Stomach (tissue), 4 donors: ENCODE measurements around the gene ECM1.

Experiments
- CTCF ChIP-seq, 7 experiments: fragments of 450-650 bp in 4 of 7; fragments of 200-600 bp in 3 of 7; sonication (generic) in 3 of 7; IDR thresholded peaks; one replicate each; pipeline ENCODE4 v1.5.1; 2016 to 2019; ENCODE audit warnings: antibody characterized with exemption in 7 of 7, control low read depth in 2 of 7, mild to moderate bottlenecking in 1 of 7
- EP300 ChIP-seq: sonication (generic); formaldehyde crosslinking; IDR thresholded peaks from one replicate; pipeline ENCODE4 v1.6.1; 2017; ENCODE audit warnings: antibody characterized with exemption
- POLR2A ChIP-seq, 4 donors: fragments of 450-650 bp; IDR thresholded peaks; one replicate each; pipeline ENCODE4 v1.6.1; 2016; ENCODE audit warnings: antibody characterized with exemption in 4 of 4, control low read depth in 2 of 4, mild to moderate bottlenecking in 1 of 4, moderate library complexity in 1 of 4
- POLR2AphosphoS5 ChIP-seq, 3 donors: sonication (generic); formaldehyde crosslinking; IDR thresholded peaks; one replicate each; pipeline ENCODE4 v1.6.1; 2016; ENCODE audit warnings: antibody characterized with exemption in 3 of 3

- TF ChIP-seq CTCF (IDR thresholded peaks at IDR 0.05) (no peak), POLR2A (IDR thresholded peaks at IDR 0.05) (no peak), EP300 (no peak), POLR2AphosphoS5 (IDR thresholded peaks at IDR 0.05) (no peak)
These were observed 38.5 kb downstream of the ECM1 start for GRCh38 chr1:150546294-150546937.
